ENCODE results near the gene MYDGF. TPM values are rescaled to one million over a fixed set of nuclear protein-coding genes. Genes with fewer than 3 reads are reported as not detected.

Gene MYDGF
- total RNA-seq, 2 donors from 2014 or later, result 26.3 to 36.6 TPM

- H3K4me3 ChIP-seq, result no peak overlapping the region
- no peak for DNase-seq (ENCODE audit: low spot score)
- H3K9me3 ChIP-seq, result no peaks in the 10 kb centered on the region
- peaks cover 61% of the 10 kb centered on the region for H3K36me3 ChIP-seq
- peaks cover 0 to 38% of the 10 kb centered on the region in 2 donors for H3K4me1 ChIP-seq
- no peak for TF ChIP-seq CTCF (IDR thresholded peaks at IDR 0.05)
- H3K27me3 ChIP-seq, result no peaks in the 10 kb centered on the region
- peak overlapping the region; percentile 69 to 75 for H3K27ac ChIP-seq
Observed at GRCh38 chr19:4714016-4714415, 43.9 kb upstream of the MYDGF start.

- Histone ChIP-seq H3K27ac (peak overlapping the region; percentile 69 to 75), H3K36me3 (peaks cover 56% of the 10 kb centered on the region), H3K4me1 (peaks cover 0 to 44% of the 10 kb centered on the region in 2 donors), H3K4me3 (no peak overlapping the region), H3K9me3 (no peaks in the 10 kb centered on the region), H3K27me3 (no peaks in the 10 kb centered on the region)
- TF ChIP-seq CTCF (IDR thresholded peaks at IDR 0.05), result no peak
- peak; percentile 84 for DNase-seq (ENCODE audit: low spot score)
Observed at GRCh38 chr19:4713384-4713951, 43.3 kb upstream of the MYDGF start.

DNA sequence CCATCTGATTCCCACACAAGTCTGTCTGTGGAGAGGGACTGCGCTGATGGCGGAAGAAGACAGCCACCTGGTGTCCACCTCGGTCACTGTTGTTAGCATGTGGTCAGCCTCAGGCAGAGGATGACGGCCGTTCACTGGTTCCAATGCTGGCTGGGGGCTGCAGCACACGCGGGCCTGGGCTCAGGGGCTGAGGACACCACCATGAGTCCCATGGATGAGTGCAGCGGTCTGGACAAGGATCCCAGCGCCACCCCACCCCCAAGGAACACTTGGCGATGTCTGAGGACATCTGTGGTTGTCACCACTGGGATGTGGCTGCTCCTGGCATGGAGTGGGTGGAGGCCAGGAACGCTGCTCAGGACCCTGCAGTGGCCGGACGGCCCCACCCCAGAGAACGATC lies 42.6 kb upstream of the MYDGF start:
- no peaks in the 10 kb centered on the region for H3K9me3 ChIP-seq
- H3K36me3 ChIP-seq, result peaks cover 49% of the 10 kb centered on the region
- H3K4me1 ChIP-seq, result peaks cover 0 to 51% of the 10 kb centered on the region in 2 donors
- no peak for TF ChIP-seq CTCF (IDR thresholded peaks at IDR 0.05)
- no peaks in the 10 kb centered on the region for H3K27me3 ChIP-seq
- DNase-seq (ENCODE audit: low spot score), result no peak
- H3K4me3 ChIP-seq, result no peak overlapping the region
- H3K27ac ChIP-seq, result peak overlapping the region; percentile 69 to 75

DNA sequence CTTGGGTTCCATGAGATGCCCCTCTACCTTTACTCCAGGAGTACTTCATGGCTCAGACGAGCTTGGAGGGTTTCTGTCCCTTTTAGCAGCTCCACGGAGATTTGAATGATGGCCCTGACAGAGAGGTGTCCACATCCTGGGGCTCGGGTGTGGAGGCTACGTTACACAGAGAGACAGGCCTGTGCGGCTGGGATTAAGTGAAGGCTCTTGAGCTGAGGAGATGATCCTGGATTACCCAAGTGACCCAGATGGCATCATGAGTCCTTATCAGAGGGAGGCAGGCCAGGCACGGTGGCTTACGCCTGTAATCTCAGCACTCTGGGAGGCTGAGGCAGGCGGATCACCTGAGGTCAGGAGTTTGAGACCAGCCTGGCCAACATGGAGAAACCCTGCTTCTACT lies 41.1 kb upstream of the MYDGF start:
- Histone ChIP-seq H3K27me3 (no peaks in the 10 kb centered on the region), H3K4me3 (no peak overlapping the region), H3K27ac (peak overlapping the region; percentile 55 to 57), H3K4me1 (peaks cover 0 to 64% of the 10 kb centered on the region in 2 donors), H3K36me3 (peaks cover 35% of the 10 kb centered on the region), H3K9me3 (no peaks in the 10 kb centered on the region)
- TF ChIP-seq CTCF (IDR thresholded peaks at IDR 0.05), result no peak
- DNase-seq (ENCODE audit: low spot score), result no peak

GRCh38 chr19:4710281-4710600 lies 40.1 kb upstream of the MYDGF start:
- Histone ChIP-seq H3K36me3 (peaks cover 32% of the 10 kb centered on the region), H3K9me3 (no peaks in the 10 kb centered on the region), H3K27ac (peak overlapping the region; percentile 55 to 57), H3K27me3 (no peaks in the 10 kb centered on the region), H3K4me1 (peaks cover 0 to 57% of the 10 kb centered on the region in 2 donors), H3K4me3 (no peak overlapping the region)
- DNase-seq (ENCODE audit: low spot score), result no peak
- no peak for TF ChIP-seq CTCF (IDR thresholded peaks at IDR 0.05)

All from right atrium auricular region (tissue), 2 donors.